SK-N-SH treated with all-trans-retinoic acid at 6 μM for 48 hours (cell line): ENCODE measurements around the gene MYOM1.

Source experiments
- ARNTL ChIP-seq: fragments of 450-650 bp; formaldehyde crosslinking; IDR thresholded peaks from 2 replicates; pipeline ENCODE4 v1.5.0; 2020; ENCODE audit warnings: low read depth, mild to moderate bottlenecking, moderate library complexity, borderline replicate concordance
- PPARA ChIP-seq: fragments of 250-450 bp; sonication (Bioruptor Pico); IDR thresholded peaks from 2 replicates; pipeline ENCODE4 v1.5.0; 2020; ENCODE audit warnings: mild to moderate bottlenecking, borderline replicate concordance
- TOX ChIP-seq: fragments of 250-450 bp; sonication (Bioruptor Pico); IDR thresholded peaks from 2 replicates; pipeline ENCODE4 v1.8.0; 2021; ENCODE audit warnings: mild to moderate bottlenecking, moderate library complexity, borderline replicate concordance
- ZNF70 ChIP-seq: fragments of 450-650 bp; formaldehyde crosslinking; IDR thresholded peaks from 2 replicates; pipeline ENCODE4 v1.5.0; 2020; ENCODE audit warnings: mild to moderate bottlenecking, moderate library complexity
- ZNF8 ChIP-seq: fragments of 450-650 bp; formaldehyde crosslinking; IDR thresholded peaks from 2 replicates; pipeline ENCODE4 v1.5.0; 2020; ENCODE audit warnings: mild to moderate bottlenecking, moderate library complexity
- TF ChIP-seq, protein P1 (sequence below): fragments of 250-450 bp; sonication (Bioruptor Pico); IDR thresholded peaks from 2 replicates; pipeline ENCODE4 v1.8.0; 2020; ENCODE audit warnings: mild to moderate bottlenecking, moderate library complexity, borderline replicate concordance
- TF ChIP-seq, protein P2 (sequence below): fragments of 250-450 bp; sonication (Bioruptor Pico); IDR thresholded peaks from 2 replicates; pipeline ENCODE4 v1.5.1; 2021; ENCODE audit warnings: mild to moderate bottlenecking, moderate library complexity

DNA sequence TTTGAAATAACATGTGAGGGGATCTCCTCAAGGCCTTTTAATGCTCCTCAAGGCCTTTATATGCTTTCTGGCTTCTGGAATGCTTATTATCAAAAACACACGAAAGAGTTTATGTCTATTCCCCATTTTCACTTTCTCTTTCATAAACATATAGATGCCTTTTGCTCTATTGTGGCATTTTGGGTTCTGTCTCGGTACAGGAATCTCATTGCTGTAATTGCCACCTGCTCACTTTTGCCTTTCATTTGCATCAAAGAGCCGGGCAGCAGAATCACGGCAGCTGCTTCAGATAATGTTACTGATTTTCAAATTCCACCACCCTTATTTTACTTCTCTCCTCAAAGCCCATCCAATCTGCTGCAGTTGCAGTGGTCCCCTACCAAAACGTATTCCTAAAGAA lies 152.0 kb downstream of the MYOM1 start:
- no peak for TF ChIP-seq PPARA
- TF ChIP-seq ZNF70 (CRISPR knock-in tag): no peak
- TF ChIP-seq, protein P1, sequence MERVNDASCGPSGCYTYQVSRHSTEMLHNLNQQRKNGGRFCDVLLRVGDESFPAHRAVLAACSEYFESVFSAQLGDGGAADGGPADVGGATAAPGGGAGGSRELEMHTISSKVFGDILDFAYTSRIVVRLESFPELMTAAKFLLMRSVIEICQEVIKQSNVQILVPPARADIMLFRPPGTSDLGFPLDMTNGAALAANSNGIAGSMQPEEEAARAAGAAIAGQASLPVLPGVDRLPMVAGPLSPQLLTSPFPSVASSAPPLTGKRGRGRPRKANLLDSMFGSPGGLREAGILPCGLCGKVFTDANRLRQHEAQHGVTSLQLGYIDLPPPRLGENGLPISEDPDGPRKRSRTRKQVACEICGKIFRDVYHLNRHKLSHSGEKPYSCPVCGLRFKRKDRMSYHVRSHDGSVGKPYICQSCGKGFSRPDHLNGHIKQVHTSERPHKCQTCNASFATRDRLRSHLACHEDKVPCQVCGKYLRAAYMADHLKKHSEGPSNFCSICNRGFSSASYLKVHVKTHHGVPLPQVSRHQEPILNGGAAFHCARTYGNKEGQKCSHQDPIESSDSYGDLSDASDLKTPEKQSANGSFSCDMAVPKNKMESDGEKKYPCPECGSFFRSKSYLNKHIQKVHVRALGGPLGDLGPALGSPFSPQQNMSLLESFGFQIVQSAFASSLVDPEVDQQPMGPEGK: no peak
- TF ChIP-seq ARNTL: no peak
- TF ChIP-seq, protein P2, sequence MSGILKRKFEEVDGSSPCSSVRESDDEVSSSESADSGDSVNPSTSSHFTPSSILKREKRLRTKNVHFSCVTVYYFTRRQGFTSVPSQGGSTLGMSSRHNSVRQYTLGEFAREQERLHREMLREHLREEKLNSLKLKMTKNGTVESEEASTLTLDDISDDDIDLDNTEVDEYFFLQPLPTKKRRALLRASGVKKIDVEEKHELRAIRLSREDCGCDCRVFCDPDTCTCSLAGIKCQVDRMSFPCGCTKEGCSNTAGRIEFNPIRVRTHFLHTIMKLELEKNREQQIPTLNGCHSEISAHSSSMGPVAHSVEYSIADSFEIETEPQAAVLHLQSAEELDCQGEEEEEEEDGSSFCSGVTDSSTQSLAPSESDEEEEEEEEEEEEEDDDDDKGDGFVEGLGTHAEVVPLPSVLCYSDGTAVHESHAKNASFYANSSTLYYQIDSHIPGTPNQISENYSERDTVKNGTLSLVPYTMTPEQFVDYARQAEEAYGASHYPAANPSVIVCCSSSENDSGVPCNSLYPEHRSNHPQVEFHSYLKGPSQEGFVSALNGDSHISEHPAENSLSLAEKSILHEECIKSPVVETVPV (CRISPR knock-in tag): no peak
- no peak for TF ChIP-seq ZNF8 (CRISPR knock-in tag)
- TF ChIP-seq TOX (CRISPR knock-in tag): no peak
